H1 (cell line): ENCODE data around the gene INTS6. TPM values are rescaled to one million over a fixed set of nuclear protein-coding genes. Genes with fewer than 3 reads are reported as not detected.
"Not testable (repeated sequence)": the region's sequence is repeated elsewhere in the genome, so short reads cannot be mapped to it uniquely, and the experiment has no call there.

Experiments used
- CTCF ChIA-PET: fragments of 300-600 bp; sonication (Branson Sonifier 250); formaldehyde crosslinking; loops from one replicate; lab custom pipeline; 2021; ENCODE audit not compliant: partially characterized antibody; lab: Charles Lee
- POLR2A ChIA-PET: fragments of 300-600 bp; sonication (Branson Sonifier 250); formaldehyde crosslinking; loops from one replicate; lab custom pipeline; 2021; ENCODE audit warnings: inconsistent platforms; ENCODE audit not compliant: partially characterized antibody; lab: Charles Lee
- DNase-seq, 2 experiments: peaks; one replicate each; pipeline versions ENCODE4 v3.0.0 to v3.0.0-alpha.2; 2010 to 2022; ENCODE audit warnings: low spot score in 2 of 2, low read depth in 1 of 2, mixed read lengths in 1 of 2
- FAIRE-seq: peaks from 2 replicates; lab custom pipeline; 2011; peaks lifted over from hg19 to GRCh38; lab: Jason Lieb, UNC
- H2AFZ ChIP-seq: 2 replicates; pipeline ENCODE4 v1.8.1; 2012; ENCODE audit warnings: low read length, inconsistent platforms
- H2AK5ac ChIP-seq: 2 replicates; pipeline ENCODE4 v1.6.1; 2013; ENCODE audit warnings: low read depth, low read length
- H2BK120ac ChIP-seq: replicated peaks from 2 replicates; pipeline ENCODE3; 2013; ENCODE audit warnings: low read depth, low read length, inconsistent platforms
- H2BK12ac ChIP-seq: 2 replicates; pipeline ENCODE4 v1.6.1; 2013; ENCODE audit warnings: low read depth, low read length
- H2BK15ac ChIP-seq: 2 replicates; pipeline ENCODE4 v1.6.1; 2013; ENCODE audit warnings: low read length
- H2BK20ac ChIP-seq: 2 replicates; pipeline ENCODE4 v1.6.1; 2013; ENCODE audit warnings: low read length
- H2BK5ac ChIP-seq: 2 replicates; pipeline ENCODE4 v1.6.1; 2013; ENCODE audit warnings: low read depth, low read length
- H3K14ac ChIP-seq: 2 replicates; pipeline ENCODE4 v1.6.1; 2013; ENCODE audit warnings: inconsistent platforms; ENCODE audit not compliant: insufficient read length
- H3K18ac ChIP-seq: 2 replicates; pipeline ENCODE4 v1.6.1; 2013; ENCODE audit warnings: low read length; ENCODE audit errors: extremely low read depth
- H3K23ac ChIP-seq: 2 replicates; pipeline ENCODE4 v1.6.1; 2013; ENCODE audit warnings: inconsistent platforms; ENCODE audit not compliant: insufficient read length
- H3K23me2 ChIP-seq: 2 replicates; pipeline ENCODE4 v1.6.1; 2013; ENCODE audit warnings: low read depth, low read length
- H3K27ac ChIP-seq: 2 replicates; pipeline ENCODE4 v1.6.1; 2011; ENCODE audit warnings: low read depth, low read length, inconsistent platforms
- H3K27me3 ChIP-seq, 4 experiments: replicated peaks in 1 of 4; 1 replicate in 1 of 4; 2 replicates in 3 of 4; pipeline versions ENCODE4 v1.6.1 to v1.8.1; 2011 to 2013; ENCODE audit warnings: low read length in 3 of 4, mild to moderate bottlenecking in 3 of 4, inconsistent platforms in 2 of 4, mixed read lengths in 2 of 4, moderate library complexity in 1 of 4; ENCODE audit not compliant: control insufficient read depth in 3 of 4, insufficient read depth in 3 of 4; ENCODE audit errors: extremely low read depth in 1 of 4
- H3K36me3 ChIP-seq, 4 experiments: 2 replicates each; pipeline versions ENCODE4 v1.6.1 to v1.8.1; 2011 to 2013; ENCODE audit warnings: mild to moderate bottlenecking in 4 of 4, low read length in 3 of 4, moderate library complexity in 2 of 4, control low read depth in 1 of 4, inconsistent platforms in 1 of 4; ENCODE audit not compliant: insufficient read depth in 4 of 4, control insufficient read depth in 2 of 4
- H3K4ac ChIP-seq: replicated peaks from 2 replicates; pipeline ENCODE3; 2013; ENCODE audit warnings: low read length, low read depth, mixed read lengths, inconsistent platforms; ENCODE audit not compliant: insufficient read length
- H3K4me1 ChIP-seq, 4 experiments: replicated peaks in 1 of 4; 1 replicate in 1 of 4; 2 replicates in 3 of 4; pipeline versions ENCODE4 v1.6.1 to v1.8.1; 2011 to 2013; ENCODE audit warnings: low read length in 3 of 4, inconsistent platforms in 2 of 4, mixed read lengths in 1 of 4; ENCODE audit not compliant: insufficient read depth in 4 of 4, control insufficient read depth in 3 of 4
- H3K4me2 ChIP-seq, 2 experiments: 2 replicates each; pipeline versions ENCODE4 v1.6.1 to v1.8.1; 2011 to 2013; ENCODE audit warnings: low read depth in 2 of 2, low read length in 2 of 2, control low read depth in 1 of 2, inconsistent platforms in 1 of 2, mild to moderate bottlenecking in 1 of 2; ENCODE audit not compliant: insufficient read depth in 1 of 2
- H3K4me3 ChIP-seq, 4 experiments: fragments of 200-600, 300-600 bp in 1 of 4; sonication (generic), shearing (Covaris generic), sonication (Bioruptor Twin) in 1 of 4; 2 replicates each; pipeline versions ENCODE4 v1.5.1 to v1.8.1; 2011 to 2016; ENCODE audit warnings: low read length in 4 of 4, low read depth in 3 of 4, control low read depth in 2 of 4, inconsistent platforms in 2 of 4, mild to moderate bottlenecking in 2 of 4, mixed read lengths in 1 of 4, moderate library complexity in 1 of 4; ENCODE audit not compliant: insufficient read depth in 2 of 4; ENCODE audit errors: extremely low read depth in 1 of 4
- H3K56ac ChIP-seq: replicated peaks from 2 replicates; pipeline ENCODE3; 2013; ENCODE audit warnings: low read depth, mild to moderate bottlenecking, mixed read lengths, low read length, inconsistent platforms; ENCODE audit not compliant: insufficient read length
- H3K79me1 ChIP-seq: 2 replicates; pipeline ENCODE4 v1.6.1; 2013; ENCODE audit warnings: low read depth, low read length, control low read depth
- H3K79me2 ChIP-seq, 2 experiments: 2 replicates each; pipeline versions ENCODE4 v1.6.1 to v1.8.1; 2012 to 2013; ENCODE audit warnings: low read length in 2 of 2, mild to moderate bottlenecking in 2 of 2, inconsistent platforms in 1 of 2; ENCODE audit not compliant: insufficient read depth in 2 of 2, control insufficient read depth in 1 of 2
- H3K9ac ChIP-seq, 4 experiments: replicated peaks in 1 of 4; 1 replicate in 1 of 4; 2 replicates in 3 of 4; pipeline versions ENCODE4 v1.6.1 to v1.8.1; 2011 to 2013; ENCODE audit warnings: low read depth in 3 of 4, low read length in 3 of 4, control low read depth in 2 of 4, mild to moderate bottlenecking in 2 of 4, moderate library complexity in 2 of 4, inconsistent platforms in 1 of 4; ENCODE audit errors: extremely low read depth in 1 of 4
- H3K9me3 ChIP-seq, 2 experiments: 2 replicates each; pipeline versions ENCODE4 v1.6.1 to v1.8.1; 2012 to 2013; ENCODE audit warnings: mild to moderate bottlenecking in 2 of 2, moderate library complexity in 2 of 2, control low read depth in 1 of 2, inconsistent platforms in 1 of 2, low read depth in 1 of 2, low read length in 1 of 2, mixed read lengths in 1 of 2; ENCODE audit not compliant: insufficient read depth in 2 of 2
- H4K20me1 ChIP-seq, 2 experiments: replicated peaks in 1 of 2; 2 replicates each; pipeline versions ENCODE3 to v1.8.1; 2011 to 2013; ENCODE audit warnings: inconsistent platforms in 2 of 2, low read length in 2 of 2, mild to moderate bottlenecking in 1 of 2; ENCODE audit not compliant: insufficient read depth in 2 of 2, control insufficient read depth in 1 of 2
- H4K5ac ChIP-seq: 2 replicates; pipeline ENCODE4 v1.6.1; 2013; ENCODE audit warnings: low read length, low read depth, mixed read lengths, inconsistent platforms; ENCODE audit not compliant: insufficient read length
- H4K8ac ChIP-seq: 2 replicates; pipeline ENCODE4 v1.8.0; 2013; ENCODE audit warnings: mild to moderate bottlenecking, moderate library complexity, low read length, inconsistent platforms; ENCODE audit not compliant: insufficient read depth; ENCODE audit errors: extremely low read depth
- H4K91ac ChIP-seq: replicated peaks from 2 replicates; pipeline ENCODE3; 2013; ENCODE audit warnings: low read length, mixed read lengths, inconsistent platforms; ENCODE audit not compliant: insufficient read length
- WGBS, 2 experiments: shearing (Covaris generic) in 1 of 2; methylation state at CpG; one replicate each; pipeline versions ENCODE4 v1.1.6 to v1.1.7; 2013 to 2015; ENCODE audit warnings: low lambda C conversion rate in 2 of 2, mixed read lengths in 2 of 2, inconsistent platforms in 1 of 2, low coverage in 1 of 2, missing lambda C conversion rate in 1 of 2; ENCODE audit not compliant: insufficient replicate concordance in 2 of 2, insufficient coverage in 1 of 2, insufficient read length in 1 of 2; ENCODE audit errors: extremely low coverage in 1 of 2, missing lambda C conversion rate in 1 of 2; 5-methylcytosine and 5-hydroxymethylcytosine counted together
- polyA plus RNA-seq, 7 experiments: library from polyadenylated mRNA; depleted of rRNA in 3 of 7; stranded (reverse) in 5 of 7; unstranded in 2 of 7; fragments of >200 nt in 5 of 7; fragments of 200-250 nt in 2 of 7; gene quantifications; 1 replicate in 5 of 7; 2 replicates in 1 of 7; 4 replicates in 1 of 7; pipeline versions ENCODE4 v1.2.1 to v1.2.3, GENCODE V29; 2011 to 2013; ENCODE audit warnings: missing spikeins in 2 of 7, mixed read lengths in 2 of 7
- total RNA-seq: library from RNA; stranded (reverse); fragmentation: NEBNext Ultra II Directional; extraction: Animal tissue kit (Norgen Biotek cat#: 25700); gene quantifications from 2 replicates; pipeline ENCODE4 v1.2.1, GENCODE V29; 2021

Gene INTS6
- total and polyA plus RNA-seq, 2 of the 8 experiments (the other 6 are each of a cell fraction or from before 2014, with no cell fraction given): 12.6 to 42.8 TPM

GRCh38 chr13:51415339-51415738 lies 37.5 kb downstream of the INTS6 start:
- H2BK5ac ChIP-seq, H3K4me1 ChIP-seq, H3K18ac ChIP-seq, H4K20me1 ChIP-seq, DNase-seq, H2BK15ac ChIP-seq, H3K79me1 ChIP-seq, H2AFZ ChIP-seq, H4K8ac ChIP-seq, H2BK20ac ChIP-seq, H3K23ac ChIP-seq, H3K4me2 ChIP-seq, H3K27ac ChIP-seq, H4K91ac ChIP-seq, H3K56ac ChIP-seq, CTCF ChIA-PET, H3K27me3 ChIP-seq, H3K4ac ChIP-seq, H4K5ac ChIP-seq, H3K4me3 ChIP-seq, H2AK5ac ChIP-seq, H3K23me2 ChIP-seq, H2BK120ac ChIP-seq, H3K9ac ChIP-seq, H2BK12ac ChIP-seq, FAIRE-seq, H3K14ac ChIP-seq: not testable (repeated sequence)
- peaks cover 15% of the 10 kb centered on the region in 2 experiments; a peak in 3 of 4 replicates for H3K9me3 ChIP-seq
- WGBS, 2 experiments: 83% methylated on average over 1 of the region's 1 CpG; no CpG with 5 or more reads in 1 of the 2 experiments
- H3K79me2 ChIP-seq: peaks cover 0 to 89% of the 10 kb centered on the region in 2 experiments; a peak in 2 of 4 replicates
- H3K36me3 ChIP-seq: peaks cover 0 to 42% (median 19%) of the 10 kb centered on the region in 4 experiments; a peak in 4 of 8 replicates
- POLR2A ChIA-PET: interaction anchor here (0.6 to 0.7 kb wide), 2 partner anchors 11 to 17 kb away, joined by 3 read pairs; no protein-coding TSS in a partner anchor
